HepG2 (cell line): ENCODE results near the gene IRF3. TPM values are rescaled to one million over a fixed set of nuclear protein-coding genes. Genes with fewer than 3 reads are reported as not detected.

Source experiments
- AHDC1 ChIP-seq: sonication (generic); formaldehyde crosslinking; IDR thresholded peaks from 2 replicates; pipeline ENCODE4 v1.5.1; 2020; ENCODE audit warnings: mild to moderate bottlenecking, missing genetic modification reagents, borderline replicate concordance
- CEBPZ ChIP-seq: IDR thresholded peaks from 2 replicates; pipeline ENCODE4 v1.6.1; 2012; ENCODE audit warnings: low read length, improper control_type of control experiment
- DDIT3 ChIP-seq: sonication (generic); formaldehyde crosslinking; IDR thresholded peaks from 2 replicates; pipeline ENCODE4 v1.4.0; 2020; ENCODE audit warnings: mild to moderate bottlenecking, missing genetic modification reagents
- DZIP1 ChIP-seq: sonication (generic); formaldehyde crosslinking; IDR thresholded peaks from 2 replicates; pipeline ENCODE4 v1.5.0; 2020; ENCODE audit warnings: mild to moderate bottlenecking, missing genetic modification reagents
- GPBP1L1 ChIP-seq: sonication (generic); formaldehyde crosslinking; IDR thresholded peaks from 2 replicates; pipeline ENCODE4 v1.5.0; 2020; ENCODE audit warnings: mild to moderate bottlenecking, missing genetic modification reagents
- KDM5B ChIP-seq: sonication (generic); formaldehyde crosslinking; IDR thresholded peaks from 2 replicates; pipeline ENCODE4 v1.4.0; 2020; ENCODE audit warnings: missing genetic modification reagents, mild to moderate bottlenecking, borderline replicate concordance
- NFIB ChIP-seq: sonication (generic); formaldehyde crosslinking; IDR thresholded peaks from 2 replicates; pipeline ENCODE4 v1.9.0; 2021; ENCODE audit warnings: missing genetic modification reagents, mild to moderate bottlenecking, borderline replicate concordance
- PHF8 ChIP-seq: sonication (generic); formaldehyde crosslinking; IDR thresholded peaks from 2 replicates; pipeline ENCODE4 v1.5.0; 2020; ENCODE audit warnings: missing genetic modification reagents
- RBFOX2 ChIP-seq: fragments of 200-400 bp; formaldehyde crosslinking; IDR thresholded peaks from 2 replicates; pipeline ENCODE4 v1.6.1; 2017; ENCODE audit warnings: low read depth, mild to moderate bottlenecking, low read length
- ZNF20 ChIP-seq: sonication (generic); formaldehyde crosslinking; IDR thresholded peaks from 2 replicates; pipeline ENCODE4 v1.4.0; 2020; ENCODE audit warnings: mild to moderate bottlenecking, moderate library complexity, missing genetic modification reagents
- ZNF564 ChIP-seq: sonication (generic); formaldehyde crosslinking; IDR thresholded peaks from 2 replicates; pipeline ENCODE4 v1.8.1; 2023; ENCODE audit warnings: mild to moderate bottlenecking, missing genetic modification reagents
- ZNF629 ChIP-seq: sonication (generic); formaldehyde crosslinking; conservative IDR thresholded peaks from 2 replicates; pipeline ENCODE4 v1.5.0; 2020; ENCODE audit warnings: missing genetic modification reagents
- ZNF740 ChIP-seq: sonication (generic); formaldehyde crosslinking; IDR thresholded peaks from 2 replicates; pipeline ENCODE4 v1.4.0; 2020; ENCODE audit warnings: missing genetic modification reagents
- ZNF790 ChIP-seq: sonication (generic); formaldehyde crosslinking; IDR thresholded peaks from 2 replicates; pipeline ENCODE4 v1.8.0; 2022; ENCODE audit warnings: missing genetic modification reagents, mild to moderate bottlenecking, borderline replicate concordance
- polyA plus RNA-seq, 8 experiments: library from polyadenylated mRNA; depleted of rRNA in 3 of 8; stranded (reverse) in 7 of 8; unstranded in 1 of 8; fragments of >200 nt; fragmentation: Illumina TruSeq in 4 of 8; extraction: Trizol in 4 of 8; gene quantifications; 2 replicates each; pipeline versions ENCODE4 v1.2.1 to v1.2.3, GENCODE V29; 2011 to 2016; ENCODE audit warnings: low read depth in 4 of 8, missing spikeins in 1 of 8, mixed read lengths in 1 of 8; ENCODE audit not compliant: insufficient read depth in 1 of 8
- total RNA-seq, 5 experiments: library from RNA; depleted of rRNA; stranded (reverse); fragments of >200 nt; fragmentation: Illumina TruSeq; extraction: Trizol; gene quantifications; 2 replicates each; pipeline ENCODE4 v1.2.3, GENCODE V29; 2016; ENCODE audit warnings: low read depth in 1 of 5

Gene IRF3
- total and polyA plus RNA-seq, 2 of the 13 experiments (the other 11 are each of a cell fraction or from before 2014, with no cell fraction given): 61.9 to 65.5 TPM

GRCh38 chr19:49677231-49677900 lies 11.7 kb upstream of the IRF3 start, which contains the start of gene PRMT1 (continued):
- TF ChIP-seq RBFOX2 (peak; percentile 97), GPBP1L1 (CRISPR knock-in tag) (no peak), KDM5B (CRISPR knock-in tag) (peak; percentile 92), ZNF790 (CRISPR knock-in tag) (no peak), ZNF629 (CRISPR knock-in tag) (no peak), PHF8 (CRISPR knock-in tag) (peak; percentile 82), CEBPZ (no peak), ZNF564 (CRISPR knock-in tag) (no peak), AHDC1 (CRISPR knock-in tag) (no peak), NFIB (CRISPR knock-in tag) (no peak), ZNF20 (CRISPR knock-in tag) (no peak), DDIT3 (CRISPR knock-in tag) (no peak), DZIP1 (CRISPR knock-in tag) (peak; percentile 69; the same call in 1 of the 2 replicates), ZNF740 (CRISPR knock-in tag) (peak; percentile 84)
